ENCODE measurements around the gene SLC44A4. TPM values are rescaled to one million over a fixed set of nuclear protein-coding genes. Genes with fewer than 3 reads are reported as not detected.

SLC44A4 gene
- 5.9 TPM for total RNA-seq

DNA sequence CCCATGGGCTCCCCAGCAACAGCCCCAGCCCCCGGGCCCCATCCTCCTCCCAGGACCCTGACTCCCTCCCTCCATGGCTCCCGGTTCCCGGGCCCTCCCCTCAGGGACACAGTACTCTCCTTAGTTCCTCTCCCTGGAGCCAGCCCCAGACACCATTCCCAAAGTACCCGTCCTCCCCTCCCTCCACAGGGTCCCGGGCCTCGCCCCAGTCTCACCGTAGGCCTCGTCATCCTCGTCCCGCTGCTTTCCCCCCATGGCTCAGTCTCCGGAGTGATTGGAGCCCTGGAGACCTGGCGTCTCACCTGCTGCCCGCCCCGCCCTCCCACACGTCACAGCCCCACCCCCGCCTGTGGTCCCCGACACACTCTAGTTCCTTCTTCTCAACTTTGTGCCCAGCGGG, at the start of gene SLC44A4:
Gene SLC44A4, minus strand, starts transcription at position 272 of the 400 bp plus-strand sequence. Its CDS starts 17 bp downstream, at position 255.
- no peak for DNase-seq (ENCODE audit: extremely low spot score in 2 of 2)
- no peak within 1 kb of the TSS for H3K4me3 ChIP-seq
- TF ChIP-seq POLR2A (IDR thresholded peaks at IDR 0.05) (no peak), POLR2AphosphoS5 (IDR thresholded peaks at IDR 0.05; ENCODE audit: insufficient read depth in 1 of 2, low read depth in 1 of 2) (no peak), CTCF (IDR thresholded peaks at IDR 0.05) (no peak)
- H3K9me3 ChIP-seq, result no peaks in the 10 kb centered on the region
- no peaks in the 10 kb centered on the region for H3K27me3 ChIP-seq
- intact Hi-C loops (cut with DNase I), result no loop called here
- peaks cover 0 to 44% of the 10 kb centered on the region in 2 donors for H3K36me3 ChIP-seq
- H3K4me1 ChIP-seq, result no peaks in the 10 kb centered on the region
- H3K27ac ChIP-seq, result no peak within 1 kb of the TSS

DNA sequence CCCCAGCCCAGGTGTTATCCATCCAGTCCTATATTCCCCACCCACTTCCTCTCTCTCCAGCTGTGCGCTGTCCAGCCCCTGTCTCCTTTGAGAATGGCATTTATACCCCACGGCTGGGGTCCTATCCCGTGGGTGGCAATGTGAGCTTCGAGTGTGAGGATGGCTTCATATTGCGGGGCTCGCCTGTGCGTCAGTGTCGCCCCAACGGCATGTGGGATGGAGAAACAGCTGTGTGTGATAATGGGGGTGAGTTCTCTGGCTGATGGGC, 49.8 kb upstream of the SLC44A4 start:
- no peak for TF ChIP-seq POLR2A (IDR thresholded peaks at IDR 0.05)
- TF ChIP-seq CTCF (IDR thresholded peaks at IDR 0.05), result no peak
- TF ChIP-seq POLR2AphosphoS5 (IDR thresholded peaks at IDR 0.05; ENCODE audit: insufficient read depth in 1 of 2, low read depth in 1 of 2), result no peak
- H3K4me1 ChIP-seq, result peaks cover 6% of the 10 kb centered on the region
- intact Hi-C loops (cut with DNase I), result no loop called here
- H3K4me3 ChIP-seq, result no peak overlapping the region
- H3K27me3 ChIP-seq, result no peaks in the 10 kb centered on the region
- no peak for DNase-seq (ENCODE audit: extremely low spot score in 2 of 2)
- H3K9me3 ChIP-seq, result no peaks in the 10 kb centered on the region
- no peak overlapping the region for H3K27ac ChIP-seq
- H3K36me3 ChIP-seq, result no peaks in the 10 kb centered on the region

DNA sequence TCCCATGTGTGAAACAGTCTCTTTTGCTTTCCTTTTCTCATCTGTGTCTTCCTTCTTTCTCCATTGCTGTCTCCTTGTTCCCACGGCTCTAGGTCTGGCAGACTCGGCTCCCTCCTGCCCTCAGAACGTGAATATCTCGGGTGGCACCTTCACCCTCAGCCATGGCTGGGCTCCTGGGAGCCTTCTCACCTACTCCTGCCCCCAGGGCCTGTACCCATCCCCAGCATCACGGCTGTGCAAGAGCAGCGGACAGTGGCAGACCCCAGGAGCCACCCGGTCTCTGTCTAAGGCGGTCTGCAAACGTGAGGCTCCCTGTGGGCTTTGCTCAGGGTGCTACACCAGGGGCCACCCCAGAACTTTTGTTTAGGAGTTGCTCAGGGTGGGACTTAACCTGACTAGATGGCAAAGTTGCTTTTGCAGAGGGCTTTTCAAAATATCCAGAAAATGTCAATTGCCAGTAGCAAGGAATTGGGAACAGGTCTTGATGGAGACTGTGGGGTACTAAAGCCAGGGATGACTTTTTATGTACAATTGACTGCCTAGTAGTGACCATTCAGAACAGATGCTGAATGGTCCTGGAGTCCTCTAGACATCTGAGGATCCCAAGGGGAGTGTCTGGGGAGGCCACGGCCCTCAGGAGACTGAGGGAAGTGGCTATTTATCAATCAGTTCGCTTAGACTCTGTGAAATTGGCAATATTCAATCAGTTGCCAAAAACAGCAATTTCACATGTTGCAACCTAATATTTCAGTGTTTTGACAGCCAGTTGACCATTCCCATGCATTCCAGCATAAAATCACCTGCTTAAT, 49.3 kb upstream of the SLC44A4 start:
- Histone ChIP-seq H3K27ac (peak overlapping the region; percentile 27), H3K36me3 (no peaks in the 10 kb centered on the region), H3K27me3 (no peaks in the 10 kb centered on the region), H3K9me3 (no peaks in the 10 kb centered on the region), H3K4me3 (peak overlapping the region in 1 of 2 donors; percentile 24), H3K4me1 (peaks cover 6% of the 10 kb centered on the region)
- DNase-seq (ENCODE audit: extremely low spot score in 2 of 2), result no peak
- intact Hi-C loops (cut with DNase I), result no loop called here
- TF ChIP-seq POLR2A (IDR thresholded peaks at IDR 0.05) (no peak), CTCF (IDR thresholded peaks at IDR 0.05) (no peak), POLR2AphosphoS5 (IDR thresholded peaks at IDR 0.05; ENCODE audit: insufficient read depth in 1 of 2, low read depth in 1 of 2) (no peak)

GRCh38 chr6:31927242-31927862, 48.6 kb upstream of the SLC44A4 start, which contains the start of gene C2:
C2 (plus strand) TSS chr6:31927717; CDS start chr6:31927753, 36 bp downstream.
- intact Hi-C loops (cut with DNase I), result no loop called here
- no peaks in the 10 kb centered on the region for H3K9me3 ChIP-seq

More at GRCh38 chr6:31927242-31927862, 48.6 kb upstream of the SLC44A4 start, which contains the start of gene C2:
- H3K27ac ChIP-seq, result peak within 1 kb of the TSS; percentile 27
- TF ChIP-seq CTCF (IDR thresholded peaks at IDR 0.05) (no peak), POLR2A (IDR thresholded peaks at IDR 0.05) (no peak), POLR2AphosphoS5 (IDR thresholded peaks at IDR 0.05; ENCODE audit: insufficient read depth in 1 of 2, low read depth in 1 of 2) (no peak)
- DNase-seq (ENCODE audit: extremely low spot score in 2 of 2), result no peak
- H3K36me3 ChIP-seq, result no peaks in the 10 kb centered on the region
- peaks cover 6% of the 10 kb centered on the region for H3K4me1 ChIP-seq
- no peaks in the 10 kb centered on the region for H3K27me3 ChIP-seq
- H3K4me3 ChIP-seq, result peak within 1 kb of the TSS in 1 of 2 donors; percentile 24

Data from vagina (tissue), 2 donors.